Measurements from ENCODE around the gene ZNF23.

GRCh38 chr16:71464231-71464630 lies 2.2 kb upstream of the ZNF23 start:
- no peak for TF ChIP-seq EZH2phosphoT487 (IDR thresholded peaks at IDR 0.05; ENCODE audit: low read depth)
- TF ChIP-seq, protein P1, sequence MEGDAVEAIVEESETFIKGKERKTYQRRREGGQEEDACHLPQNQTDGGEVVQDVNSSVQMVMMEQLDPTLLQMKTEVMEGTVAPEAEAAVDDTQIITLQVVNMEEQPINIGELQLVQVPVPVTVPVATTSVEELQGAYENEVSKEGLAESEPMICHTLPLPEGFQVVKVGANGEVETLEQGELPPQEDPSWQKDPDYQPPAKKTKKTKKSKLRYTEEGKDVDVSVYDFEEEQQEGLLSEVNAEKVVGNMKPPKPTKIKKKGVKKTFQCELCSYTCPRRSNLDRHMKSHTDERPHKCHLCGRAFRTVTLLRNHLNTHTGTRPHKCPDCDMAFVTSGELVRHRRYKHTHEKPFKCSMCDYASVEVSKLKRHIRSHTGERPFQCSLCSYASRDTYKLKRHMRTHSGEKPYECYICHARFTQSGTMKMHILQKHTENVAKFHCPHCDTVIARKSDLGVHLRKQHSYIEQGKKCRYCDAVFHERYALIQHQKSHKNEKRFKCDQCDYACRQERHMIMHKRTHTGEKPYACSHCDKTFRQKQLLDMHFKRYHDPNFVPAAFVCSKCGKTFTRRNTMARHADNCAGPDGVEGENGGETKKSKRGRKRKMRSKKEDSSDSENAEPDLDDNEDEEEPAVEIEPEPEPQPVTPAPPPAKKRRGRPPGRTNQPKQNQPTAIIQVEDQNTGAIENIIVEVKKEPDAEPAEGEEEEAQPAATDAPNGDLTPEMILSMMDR (IDR thresholded peaks at IDR 0.05; ENCODE audit: low read depth, low read length), result no peak

Data from OCI-LY3 (cell line).